ENCODE data around the gene GLIS2.

Gene GLIS2

GRCh38 chr16:4315186-4316107 is at the start of gene GLIS2:
GLIS2 (plus strand) TSS chr16:4316067; CDS start chr16:4332281, 16,214 bp downstream.
- peak; percentile 53 for DNase-seq

- no peak for DNase-seq
Observed at GRCh38 chr16:4266372-4266771, 49.5 kb upstream of the GLIS2 start.

DNA sequence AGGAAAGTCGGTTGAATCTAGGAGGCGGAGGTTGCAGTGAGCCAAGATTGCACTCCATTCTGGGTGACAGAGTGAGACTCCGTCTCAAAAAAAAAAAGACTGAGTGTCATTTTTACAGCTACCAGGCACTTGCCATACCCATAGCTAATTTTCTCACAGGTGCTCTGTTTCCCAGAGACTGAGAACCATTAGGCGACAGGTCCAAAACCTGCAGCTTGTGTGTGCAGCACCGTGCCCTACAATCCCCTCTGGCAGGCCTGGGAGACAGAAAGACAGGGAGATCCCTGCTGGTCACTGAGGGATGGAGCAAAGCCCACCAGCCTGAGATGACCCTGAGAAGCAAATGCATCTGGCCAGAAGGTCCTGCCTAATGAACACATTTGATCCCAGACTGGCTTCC is 45.8 kb upstream of the GLIS2 start:
- no peak for DNase-seq

GRCh38 chr16:4270595-4270994 is 45.3 kb upstream of the GLIS2 start:
- no peak for DNase-seq

DNA sequence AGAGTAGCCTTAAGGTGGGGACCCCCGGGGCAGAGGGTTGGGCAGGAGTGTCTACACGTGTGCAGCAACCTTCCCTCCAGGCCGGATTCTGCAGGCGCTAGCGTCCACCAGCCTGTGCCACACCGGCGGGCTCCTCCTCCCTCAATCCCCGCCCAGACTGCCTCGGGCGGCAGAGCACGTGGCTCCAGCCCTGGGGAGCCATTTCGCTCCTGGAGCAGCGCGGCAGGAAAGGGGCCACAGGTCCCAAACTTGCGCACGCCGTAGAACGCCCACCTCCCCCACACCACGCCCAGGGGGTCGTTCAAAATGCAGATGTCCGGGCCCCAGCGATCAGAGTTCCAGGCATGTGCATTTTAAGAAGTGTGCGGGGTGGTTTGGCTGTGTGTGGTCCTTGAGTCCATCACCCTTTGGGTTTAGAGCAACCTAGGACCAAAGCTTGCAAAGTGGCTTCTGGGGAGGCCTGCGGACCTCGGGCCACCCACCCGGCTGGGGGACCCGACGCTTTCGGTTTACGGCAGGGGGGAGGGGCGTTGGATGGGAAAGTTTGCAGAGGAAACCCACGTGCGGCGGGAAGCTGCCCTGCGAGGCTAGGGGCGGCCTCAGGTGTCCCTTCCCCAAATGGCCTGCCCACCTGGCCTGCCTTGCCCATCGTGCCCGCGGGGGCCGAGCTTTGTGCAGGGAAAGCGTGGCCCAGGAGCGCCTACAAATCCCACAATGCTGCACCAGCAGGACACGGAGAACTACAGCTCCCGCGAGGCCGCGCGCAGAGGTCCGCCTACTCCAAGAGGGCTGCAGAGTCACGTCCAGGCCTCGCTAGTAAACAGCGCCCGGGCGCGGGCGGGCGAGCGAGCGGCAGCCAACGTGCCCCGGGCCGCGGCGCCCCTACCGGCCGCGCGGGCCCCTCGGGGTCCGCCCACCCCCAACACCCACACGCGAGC is 44.4 kb upstream of the GLIS2 start:
- DNase-seq: peak; percentile 71

GRCh38 chr16:4272114-4272956 is 43.5 kb upstream of the GLIS2 start:
- DNase-seq: peak; percentile 11

- no peak for DNase-seq
Observed at GRCh38 chr16:4273858-4274311, 42.0 kb upstream of the GLIS2 start.

DNA sequence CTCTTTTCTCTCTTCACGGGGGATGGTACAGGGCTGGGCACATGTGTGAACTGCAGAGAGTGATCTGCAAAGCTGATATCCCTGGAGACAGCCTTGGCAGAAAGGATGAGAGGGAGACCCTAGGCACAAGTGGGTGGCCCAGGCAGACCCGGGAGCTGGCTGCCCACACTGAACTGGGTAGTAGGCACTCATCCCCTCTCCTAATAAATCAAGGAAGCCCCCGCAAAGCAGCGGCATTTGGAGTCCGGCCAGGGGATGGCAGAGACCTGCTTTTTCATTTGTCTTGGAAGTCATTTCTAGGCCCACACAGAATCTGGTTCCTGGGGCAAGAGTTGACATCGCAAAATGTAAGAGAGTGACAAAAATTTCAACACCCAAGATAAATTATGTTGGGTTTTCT is 40.0 kb upstream of the GLIS2 start:
- DNase-seq: no peak

- DNase-seq: no peak
Observed at GRCh38 chr16:4277987-4278513, 37.8 kb upstream of the GLIS2 start.

DNA sequence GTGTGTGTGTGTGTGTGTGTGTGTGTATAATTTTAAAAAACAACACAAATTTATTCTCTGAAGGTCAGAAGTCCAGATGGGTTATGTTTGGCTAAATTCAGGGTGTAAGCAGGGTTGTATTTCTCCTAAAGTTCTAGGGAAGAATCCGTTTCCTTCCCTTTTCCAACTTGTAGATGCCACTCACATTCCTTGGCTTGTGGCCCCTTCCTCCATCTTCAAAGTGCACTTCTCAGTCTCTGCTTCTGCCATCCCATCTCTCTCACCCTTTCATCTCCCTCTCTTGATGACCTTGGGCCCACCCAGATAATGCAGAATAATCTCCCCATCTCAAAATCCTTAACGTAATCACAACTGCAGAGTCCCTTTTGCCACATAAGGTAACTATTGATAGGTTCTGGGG is 35.2 kb upstream of the GLIS2 start:
- no peak for DNase-seq

DNA sequence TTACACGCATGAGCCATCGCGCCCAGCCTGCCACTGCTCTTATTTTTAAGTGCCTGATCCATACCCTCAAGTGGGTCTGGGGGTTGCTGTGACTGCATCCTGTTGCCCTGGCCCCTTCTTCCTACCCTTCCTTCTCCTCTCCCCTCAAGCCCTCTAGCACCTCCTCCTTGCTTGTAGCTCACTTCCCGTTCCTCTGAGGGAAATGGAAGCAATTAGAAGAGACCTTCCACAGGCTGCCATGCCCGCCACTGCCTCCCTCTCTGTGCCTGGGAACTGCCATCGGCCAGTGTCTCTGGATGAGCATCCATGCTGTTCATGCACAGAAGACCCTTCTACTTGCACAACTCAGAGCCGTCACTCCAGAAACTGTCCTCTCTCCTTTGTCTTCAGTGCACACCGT is 32.4 kb upstream of the GLIS2 start:
- DNase-seq: no peak

DNA sequence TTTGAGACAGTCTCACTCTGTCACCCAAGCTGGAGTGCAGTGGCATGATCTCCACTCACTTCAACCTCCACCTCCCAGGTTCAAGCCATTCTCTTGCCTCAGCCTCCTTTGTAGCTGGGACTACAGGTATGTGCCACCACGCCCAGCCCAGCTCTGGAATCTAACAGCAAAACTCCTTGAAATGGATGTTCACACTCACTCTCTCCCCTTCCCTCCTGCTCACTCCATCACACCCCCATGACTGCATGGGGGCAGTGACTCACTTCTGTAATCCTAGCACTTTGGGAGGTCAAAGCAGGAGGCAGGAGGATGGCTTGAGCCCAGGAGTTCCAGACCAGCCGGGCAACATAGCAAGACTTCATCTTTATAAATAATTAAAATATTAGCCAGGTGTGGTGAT is 31.9 kb upstream of the GLIS2 start:
- DNase-seq: no peak

GRCh38 chr16:4285167-4285566 is 30.7 kb upstream of the GLIS2 start:
- DNase-seq: peak; percentile 4

DNA sequence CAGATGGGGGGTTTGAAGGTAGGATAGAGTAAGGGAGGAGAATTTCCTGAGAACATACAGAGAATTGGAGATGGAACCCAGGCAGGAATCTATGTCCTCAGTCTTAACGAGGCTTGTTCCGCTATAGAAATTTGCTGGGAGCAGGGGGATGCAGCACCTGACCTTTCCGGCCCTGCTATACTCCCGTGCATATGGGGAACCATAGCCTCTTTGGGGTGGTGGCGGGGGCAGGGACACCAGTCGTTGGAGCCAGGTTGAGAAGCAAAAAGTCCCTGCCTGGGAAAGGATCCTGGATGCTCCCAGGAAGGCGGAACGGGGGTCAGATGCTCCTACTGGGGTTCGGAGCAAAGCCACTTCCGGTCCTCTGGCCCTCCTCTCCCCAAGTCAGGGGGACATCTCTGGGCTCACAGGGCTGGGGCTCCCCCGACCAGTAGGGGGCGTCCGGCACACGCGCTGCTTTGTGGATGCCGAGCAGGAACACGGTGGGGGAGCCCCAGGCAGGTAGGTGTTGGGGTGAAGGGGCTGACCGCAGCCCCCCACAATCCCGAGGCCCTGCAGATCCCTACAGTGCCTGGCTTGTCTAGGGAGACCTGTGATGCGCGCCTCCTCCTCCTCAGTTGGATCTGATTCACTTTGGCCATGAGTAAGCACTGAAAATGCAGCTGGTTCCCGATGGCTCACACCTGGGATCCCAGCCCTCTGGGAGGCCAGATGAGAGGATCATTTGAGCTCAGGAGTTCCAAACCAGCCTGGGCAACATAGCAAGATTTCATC is 27.5 kb upstream of the GLIS2 start:
- DNase-seq: peak; percentile 18

- DNase-seq: no peak
Observed at GRCh38 chr16:4290236-4290830, 25.5 kb upstream of the GLIS2 start.

DNA sequence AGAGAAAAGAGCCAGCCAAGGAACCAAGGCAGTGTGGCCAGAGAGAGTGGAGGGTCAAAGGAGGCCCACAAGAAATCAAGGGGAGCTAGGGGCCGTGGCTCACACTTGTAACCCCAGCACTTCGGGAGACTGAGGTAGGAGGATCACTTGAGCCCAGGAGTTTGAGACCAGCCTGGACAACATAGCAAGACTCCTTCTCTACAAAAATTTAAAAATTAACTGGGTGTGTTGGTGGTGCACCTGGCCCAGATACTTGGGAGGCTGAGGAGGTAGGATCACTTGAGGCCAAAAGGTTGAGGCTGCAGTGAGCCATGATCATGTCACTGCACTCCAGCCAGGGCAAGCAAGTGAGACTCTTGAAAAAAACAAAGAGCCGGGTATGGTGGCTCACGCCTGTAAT is 24.2 kb upstream of the GLIS2 start:
- DNase-seq: no peak

DNA sequence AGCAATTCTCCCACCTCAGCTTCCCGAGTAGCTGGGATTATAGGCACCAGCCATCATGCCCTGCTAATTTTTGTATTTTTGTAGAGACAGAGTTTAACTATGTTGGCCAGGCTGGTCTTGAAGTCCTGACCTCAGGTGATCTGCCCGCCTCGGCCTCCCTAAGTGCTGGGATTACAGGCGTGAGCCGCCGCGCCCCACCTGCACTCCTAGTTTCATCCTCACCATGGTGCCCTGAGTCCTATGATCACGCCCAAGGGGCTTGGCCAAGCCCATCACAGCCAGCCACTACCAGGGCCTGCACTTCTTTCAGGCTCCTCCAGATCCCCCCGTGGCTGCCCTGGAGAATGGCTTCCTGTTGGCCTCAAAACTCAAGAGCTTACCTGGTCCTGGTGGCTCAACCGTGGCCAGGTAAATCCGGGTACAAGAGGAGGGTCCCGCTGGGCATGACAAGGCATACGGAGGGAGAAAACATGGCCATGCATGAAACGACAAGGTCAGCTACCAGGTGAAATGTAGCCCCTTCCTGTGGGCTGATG is 22.6 kb upstream of the GLIS2 start:
- DNase-seq: no peak

GRCh38 chr16:4293822-4294457 is 21.9 kb upstream of the GLIS2 start:
- peak; percentile 69 for DNase-seq

- DNase-seq: no peak
Observed at GRCh38 chr16:4295581-4295980, 20.3 kb upstream of the GLIS2 start.

DNA sequence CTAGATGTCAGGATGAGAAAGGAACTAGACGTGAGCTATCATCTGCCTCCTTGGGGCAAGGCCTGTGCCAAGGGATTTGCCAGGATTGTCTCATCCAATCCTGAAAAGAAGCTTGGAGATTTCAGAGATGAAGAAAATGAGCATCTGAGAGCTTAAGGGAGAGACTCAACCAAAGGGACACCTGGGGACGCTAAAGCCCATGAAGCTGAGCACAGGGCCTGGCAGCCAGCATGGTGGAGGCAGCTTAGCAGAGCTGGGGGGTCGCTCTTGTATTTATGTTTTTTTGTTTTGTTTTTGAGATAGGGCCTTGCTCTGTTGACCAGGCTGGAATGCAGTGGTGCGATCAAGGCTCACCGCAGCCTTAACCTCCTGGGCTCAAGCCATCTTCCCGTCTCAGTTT is 18.4 kb upstream of the GLIS2 start:
- no peak for DNase-seq
